Gastroesophageal sphincter (tissue), 3 donors: ENCODE results near the gene SLC25A6.

ENCODE experiments used
- EP300 ChIP-seq: sonication (generic); formaldehyde crosslinking; IDR thresholded peaks from one replicate; pipeline ENCODE4 v1.6.1; 2017; ENCODE audit warnings: antibody characterized with exemption, mild to moderate bottlenecking
- TF ChIP-seq, protein P1 (sequence below), 4 experiments: fragments of 200-600 bp in 2 of 4; fragments of 450-650 bp in 2 of 4; sonication (generic) in 1 of 4; IDR thresholded peaks; one replicate each; pipeline ENCODE4 v1.5.1; 2017 to 2019; ENCODE audit warnings: antibody characterized with exemption in 4 of 4, mild to moderate bottlenecking in 2 of 4, moderate library complexity in 2 of 4

DNA sequence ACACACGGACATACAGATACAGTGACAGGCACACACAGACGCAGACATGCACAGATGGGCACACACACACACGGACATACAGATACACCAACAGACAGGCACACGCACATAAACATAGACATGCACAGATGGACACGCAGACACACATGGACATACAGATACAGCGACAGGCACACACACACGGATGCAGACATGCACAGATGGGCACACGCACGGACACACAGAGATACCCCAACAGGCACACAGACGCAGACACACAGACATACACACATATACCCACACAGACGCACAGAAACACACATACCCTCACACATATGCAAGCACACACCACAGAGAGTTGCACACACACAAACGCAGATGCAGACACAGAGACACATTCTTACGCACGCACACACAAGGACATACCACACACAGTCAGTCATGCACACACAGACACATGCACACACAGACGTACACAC lies 24.4 kb upstream of the SLC25A6 start:
- TF ChIP-seq, protein P1, sequence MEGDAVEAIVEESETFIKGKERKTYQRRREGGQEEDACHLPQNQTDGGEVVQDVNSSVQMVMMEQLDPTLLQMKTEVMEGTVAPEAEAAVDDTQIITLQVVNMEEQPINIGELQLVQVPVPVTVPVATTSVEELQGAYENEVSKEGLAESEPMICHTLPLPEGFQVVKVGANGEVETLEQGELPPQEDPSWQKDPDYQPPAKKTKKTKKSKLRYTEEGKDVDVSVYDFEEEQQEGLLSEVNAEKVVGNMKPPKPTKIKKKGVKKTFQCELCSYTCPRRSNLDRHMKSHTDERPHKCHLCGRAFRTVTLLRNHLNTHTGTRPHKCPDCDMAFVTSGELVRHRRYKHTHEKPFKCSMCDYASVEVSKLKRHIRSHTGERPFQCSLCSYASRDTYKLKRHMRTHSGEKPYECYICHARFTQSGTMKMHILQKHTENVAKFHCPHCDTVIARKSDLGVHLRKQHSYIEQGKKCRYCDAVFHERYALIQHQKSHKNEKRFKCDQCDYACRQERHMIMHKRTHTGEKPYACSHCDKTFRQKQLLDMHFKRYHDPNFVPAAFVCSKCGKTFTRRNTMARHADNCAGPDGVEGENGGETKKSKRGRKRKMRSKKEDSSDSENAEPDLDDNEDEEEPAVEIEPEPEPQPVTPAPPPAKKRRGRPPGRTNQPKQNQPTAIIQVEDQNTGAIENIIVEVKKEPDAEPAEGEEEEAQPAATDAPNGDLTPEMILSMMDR (IDR thresholded peaks at IDR 0.05): no peak
- no peak for TF ChIP-seq EP300
